GM19372 (cell line): ENCODE data around the gene CDHR4.
"Not testable (repeated sequence)": the region's sequence is repeated elsewhere in the genome, so short reads cannot be mapped to it uniquely, and the experiment has no call there.

Experiments used
- ATAC-seq: cut with Tn5 transposase; IDR thresholded peaks from one replicate; pipeline ENCODE4 v1.9.1; 2021; ENCODE audit warnings: mild to moderate bottlenecking, low read depth, moderate library complexity; ENCODE audit not compliant: unreplicated experiment

The CDHR4 gene, protein sequence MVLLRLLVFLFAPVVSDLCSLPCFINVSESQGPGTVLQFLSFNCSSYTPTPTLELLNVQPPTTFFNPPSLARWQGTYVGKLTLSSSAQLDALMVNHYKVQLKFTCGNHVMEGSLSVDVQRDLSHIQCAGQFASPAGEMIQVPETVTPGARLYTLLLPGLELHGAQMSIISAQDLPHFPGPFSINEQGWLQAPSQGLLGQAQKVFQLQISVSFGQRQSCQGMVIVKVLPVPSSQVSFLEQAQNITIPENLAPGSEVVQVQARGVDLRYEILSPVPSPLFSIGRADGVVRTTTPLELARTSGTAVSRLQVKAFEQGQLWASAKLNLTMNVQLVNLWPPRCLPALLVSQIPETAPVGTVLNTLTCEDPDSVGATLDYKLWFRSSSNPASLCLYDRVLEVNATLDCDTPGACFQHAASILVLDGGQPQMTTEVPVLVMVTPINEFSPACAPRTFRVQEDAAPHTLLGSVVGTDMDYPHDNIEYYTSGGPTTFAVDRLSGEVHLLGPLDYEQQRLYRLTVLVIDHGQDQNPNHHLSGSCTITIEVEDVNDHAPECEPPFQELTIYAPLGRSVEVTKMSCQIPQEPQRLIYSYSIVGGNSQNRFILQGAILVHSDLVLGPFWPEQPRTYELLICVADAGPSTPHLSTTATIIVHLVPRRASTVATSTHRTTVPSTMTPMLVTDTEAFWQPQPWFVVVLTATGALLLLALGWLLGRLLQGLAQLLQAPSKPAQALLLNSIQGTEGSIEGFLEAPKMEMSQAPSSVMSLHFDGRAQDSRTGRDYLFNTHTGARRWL

DNA sequence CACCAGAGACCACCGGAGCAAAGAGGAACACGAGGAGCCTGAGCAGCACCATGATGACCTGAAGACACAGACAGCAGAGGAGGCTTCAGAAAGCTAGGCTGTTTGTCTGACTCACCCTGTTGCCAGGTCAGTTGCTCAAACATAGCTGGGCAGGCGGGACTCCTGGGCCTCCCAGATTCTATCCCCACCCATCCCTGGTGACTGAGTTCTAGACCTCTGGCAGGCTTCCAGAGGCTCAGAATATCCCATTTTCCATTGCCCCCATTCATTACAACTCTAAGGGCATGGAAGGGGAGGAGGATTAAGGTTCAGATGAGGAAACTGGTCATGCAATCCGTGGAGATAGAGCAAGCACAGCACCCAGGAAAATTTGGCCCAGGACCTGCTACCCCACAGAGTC is at the start of gene CDHR4:
Gene CDHR4 (minus strand): TSS at position 113 of the 400 bp plus-strand sequence. CDS start 61 bp downstream, at position 52.
- no peak for ATAC-seq

DNA sequence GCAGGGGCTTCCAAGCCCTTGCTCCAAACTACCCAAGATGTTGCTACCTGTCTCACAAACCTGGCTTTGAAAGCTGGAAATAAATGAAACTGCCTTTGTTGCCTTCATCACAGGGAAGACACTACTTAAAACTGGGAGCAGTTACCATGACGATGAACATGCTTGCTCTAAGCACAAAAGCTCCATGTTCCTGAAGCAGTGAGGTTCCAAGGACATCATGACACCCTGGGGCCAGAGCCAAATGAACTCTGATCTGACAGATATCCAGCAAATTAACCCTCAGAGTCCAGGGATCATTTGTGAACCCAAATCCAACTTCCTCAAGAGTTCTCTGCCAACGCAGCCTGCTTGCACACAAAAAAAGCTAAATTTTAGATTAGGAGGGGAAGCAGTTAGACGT is 46.0 kb upstream of the CDHR4 start:
- no peak for ATAC-seq

DNA sequence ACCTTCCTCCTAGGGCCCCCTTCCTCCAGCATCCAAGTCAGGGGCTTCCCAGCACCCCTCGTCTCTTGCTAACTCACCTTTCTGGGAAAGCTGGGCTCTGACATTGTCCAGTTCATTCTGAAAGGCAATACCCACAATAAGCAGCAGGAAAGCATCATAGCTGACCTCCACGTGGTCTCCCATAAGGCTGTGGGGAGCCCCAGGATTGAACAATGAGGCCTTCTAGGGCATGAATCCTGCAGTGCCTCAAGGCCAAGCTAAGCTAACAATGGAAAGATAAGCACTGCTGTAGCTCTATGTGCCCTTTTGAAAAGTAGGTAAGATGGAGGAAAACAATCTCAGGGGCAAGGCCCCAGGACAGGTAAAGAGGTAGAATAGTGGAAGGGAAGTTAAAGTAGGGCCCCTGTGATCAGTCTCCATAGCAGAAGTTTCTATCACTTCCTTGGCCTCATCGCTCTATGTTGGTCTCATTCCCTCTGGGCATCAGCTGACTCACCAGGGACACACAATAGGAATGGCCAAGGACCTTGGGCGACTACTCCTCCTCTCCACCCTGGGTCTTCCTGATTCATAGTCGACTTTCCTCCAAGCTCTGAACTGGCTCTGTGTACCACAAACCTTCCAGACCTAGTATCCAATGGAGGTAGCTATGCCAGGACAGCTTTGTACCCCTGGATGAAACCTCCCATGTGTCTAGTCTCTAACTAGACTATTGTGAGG is 45.0 kb upstream of the CDHR4 start:
- no peak for ATAC-seq

DNA sequence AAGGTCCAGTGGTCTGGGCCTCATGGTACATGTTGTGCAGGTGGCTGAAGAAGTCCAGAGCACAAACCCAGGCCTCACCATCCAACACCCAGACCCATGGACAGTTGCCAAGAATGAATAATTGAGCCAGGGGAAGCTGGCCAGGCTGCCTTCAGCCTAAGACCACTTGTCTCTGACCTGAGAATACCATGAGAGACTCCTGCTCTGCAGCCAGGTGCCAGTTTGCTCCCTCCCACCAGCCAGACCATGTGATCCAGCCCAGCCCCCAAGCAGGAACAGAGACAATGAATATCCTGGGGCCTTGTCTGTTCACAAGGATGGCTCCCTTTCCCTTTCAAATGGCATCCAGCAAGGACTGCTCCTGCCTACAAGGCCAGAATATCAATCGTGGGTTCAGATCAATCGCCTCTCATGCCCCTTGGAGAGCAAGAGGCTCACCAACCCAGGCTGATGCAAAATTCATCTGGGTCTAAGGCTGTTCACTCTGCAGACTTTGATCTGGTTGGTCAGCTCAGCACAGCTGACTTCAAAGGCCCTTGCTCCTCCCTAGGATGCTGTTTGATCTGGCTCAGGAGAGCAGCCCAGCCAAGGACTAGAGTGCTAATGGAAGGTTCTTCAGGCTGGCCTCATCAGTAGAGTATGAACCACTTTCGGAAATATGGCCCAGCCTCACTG is 43.3 kb upstream of the CDHR4 start:
- ATAC-seq = no peak

DNA sequence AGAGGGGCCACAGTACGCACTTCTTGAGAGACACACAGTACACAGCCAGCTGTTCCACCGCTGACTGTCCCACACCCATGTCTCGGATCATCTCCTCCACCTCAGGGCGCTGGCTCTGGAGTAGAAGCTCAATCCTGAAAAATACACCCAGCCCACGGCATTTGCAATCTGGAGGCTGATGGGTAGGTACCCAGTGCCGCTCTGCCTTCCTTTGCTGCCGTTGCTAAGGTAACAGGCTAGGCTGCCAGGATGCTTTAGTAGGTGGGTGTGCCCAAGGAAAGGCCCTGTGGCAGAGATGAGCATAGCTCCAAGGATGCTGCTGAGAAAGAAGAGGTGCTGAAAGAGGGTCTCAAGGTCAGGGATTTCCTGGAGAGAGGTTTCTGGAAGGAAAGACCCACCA is 42.1 kb upstream of the CDHR4 start:
- ATAC-seq = no peak

DNA sequence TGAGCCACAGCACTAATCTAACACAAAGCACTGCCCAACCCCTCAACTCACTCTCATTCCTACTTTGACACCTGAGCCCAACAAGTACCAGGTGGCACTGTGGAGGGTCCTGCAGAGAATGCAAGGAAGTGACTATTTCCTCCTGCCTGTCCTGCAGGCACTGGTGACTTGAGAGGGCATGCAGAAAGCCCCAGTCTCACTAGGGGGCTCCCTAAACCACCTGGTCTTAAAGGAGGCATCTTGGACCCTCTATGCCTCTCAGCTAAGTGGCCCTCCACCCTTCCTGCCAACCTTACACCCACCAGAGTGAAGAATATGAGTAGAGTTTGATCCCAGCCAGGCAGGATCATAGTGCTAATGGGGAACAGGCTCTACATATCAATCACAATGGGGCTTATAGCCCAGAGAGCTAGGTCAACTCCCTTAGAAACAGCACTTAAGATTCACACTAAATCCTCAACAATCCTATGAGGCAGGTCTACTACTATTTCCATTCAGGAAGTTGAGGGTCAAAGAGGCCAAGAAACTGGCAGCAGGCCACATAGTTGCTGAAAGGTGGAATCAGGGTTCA is 41.5 kb upstream of the CDHR4 start:
- no peak for ATAC-seq

DNA sequence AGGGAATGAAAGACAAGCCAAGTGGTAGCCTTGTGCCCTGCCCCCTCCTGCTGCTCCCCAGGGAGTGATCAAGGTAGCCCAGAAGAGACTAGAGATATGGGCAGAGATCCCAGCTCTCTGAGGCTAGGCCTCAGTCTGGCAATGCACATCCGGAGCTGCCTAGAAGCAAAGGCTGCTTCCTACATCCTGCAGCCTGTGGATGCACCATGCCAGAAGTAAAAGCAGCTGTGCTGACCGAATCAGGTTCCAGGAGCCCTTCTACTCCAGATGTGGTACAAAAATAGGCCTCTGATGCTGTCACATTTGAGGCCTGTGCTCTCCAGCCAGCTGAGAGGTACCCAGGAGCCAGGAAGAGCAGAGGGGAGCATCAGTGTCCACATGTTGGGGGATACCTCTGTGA is 40.7 kb upstream of the CDHR4 start:
- no peak for ATAC-seq

DNA sequence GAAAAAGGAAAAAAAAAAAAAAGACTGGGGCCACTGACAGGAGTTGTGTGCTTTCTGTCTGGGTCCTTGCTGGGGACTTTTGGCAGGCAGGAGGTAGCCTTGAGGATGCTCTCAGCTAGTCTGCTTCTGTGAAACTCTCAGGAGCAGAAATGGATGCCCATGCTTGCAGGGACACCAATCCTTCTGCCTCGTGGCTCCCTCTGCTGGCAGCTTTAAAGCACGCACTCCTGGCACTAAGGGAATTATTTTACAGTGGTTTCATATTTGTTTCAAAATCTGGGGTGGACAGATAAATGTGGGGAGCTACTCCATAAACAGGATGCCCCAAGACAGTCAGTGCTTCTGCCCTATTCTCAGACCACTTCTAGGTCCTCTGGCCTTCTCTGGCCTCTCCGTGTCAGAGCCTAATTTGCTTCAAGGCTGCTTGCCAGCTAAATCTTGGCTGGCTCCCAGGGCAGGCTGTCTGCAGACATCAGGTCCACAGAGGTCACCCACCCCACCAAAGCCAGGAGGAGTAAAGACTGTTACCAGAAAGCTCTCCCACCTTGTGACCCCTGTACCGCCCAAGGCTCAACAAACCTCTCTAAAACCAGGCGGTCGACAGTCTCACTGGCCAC is 39.6 kb upstream of the CDHR4 start:
- ATAC-seq = no peak

DNA sequence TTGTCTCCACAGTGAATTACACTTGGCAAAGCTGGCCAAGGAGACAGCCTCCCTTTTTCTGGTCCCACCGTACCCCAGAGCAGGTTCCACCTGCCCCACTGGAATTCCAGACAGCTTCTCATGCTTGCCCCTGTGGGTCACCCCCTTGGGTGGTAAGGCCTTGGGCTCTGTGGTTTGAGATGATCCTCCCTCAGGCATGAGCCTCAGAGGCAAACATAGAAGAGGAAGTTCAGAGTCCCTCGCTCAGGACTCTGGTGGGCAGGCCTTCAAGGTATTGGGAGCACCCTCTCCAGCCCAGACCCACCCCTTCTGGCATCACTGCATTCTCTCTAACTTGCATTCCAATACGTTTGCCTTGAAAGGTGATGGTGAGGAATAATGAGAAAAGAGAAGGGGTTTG is 31.7 kb upstream of the CDHR4 start:
- ATAC-seq = no peak

DNA sequence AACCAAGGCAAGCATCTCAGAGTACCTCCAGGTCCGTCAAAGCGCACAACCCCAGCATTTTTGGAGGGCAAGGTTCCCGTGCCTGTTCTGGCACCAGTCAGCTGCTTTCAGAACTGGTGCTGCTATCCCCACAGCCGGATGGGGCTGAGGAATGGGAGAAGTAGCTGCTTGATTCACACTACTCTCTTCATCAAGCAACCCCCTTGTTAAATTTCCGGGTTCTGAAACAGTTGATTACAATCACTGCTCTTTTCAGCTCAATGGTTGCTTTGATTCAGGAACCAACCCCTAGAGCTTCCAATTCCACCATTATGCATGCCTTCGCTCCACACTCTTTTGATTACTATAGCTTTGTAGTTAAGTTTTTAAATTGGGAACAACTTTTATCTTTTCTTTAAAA is 26.3 kb upstream of the CDHR4 start:
- ATAC-seq = no peak

DNA sequence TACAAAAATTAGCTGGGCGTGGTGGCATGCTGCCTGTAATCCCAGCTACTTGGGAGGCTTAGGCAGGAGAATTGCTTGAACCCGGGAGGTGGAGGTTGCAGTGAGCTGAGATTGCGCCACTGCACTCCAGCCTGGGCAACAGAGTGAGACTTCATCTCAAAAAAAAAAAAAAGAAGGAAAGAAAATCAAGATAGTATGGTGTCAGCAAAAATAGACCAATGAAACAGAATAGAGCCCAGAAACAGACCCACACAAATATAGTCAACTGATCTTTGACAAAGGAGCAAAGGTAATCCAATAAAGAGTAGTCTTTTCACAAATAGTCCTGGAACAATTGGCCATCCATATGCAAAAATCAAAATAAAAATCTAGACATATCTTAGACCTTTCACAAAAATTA is 23.5 kb upstream of the CDHR4 start:
- ATAC-seq = not testable (repeated sequence)

DNA sequence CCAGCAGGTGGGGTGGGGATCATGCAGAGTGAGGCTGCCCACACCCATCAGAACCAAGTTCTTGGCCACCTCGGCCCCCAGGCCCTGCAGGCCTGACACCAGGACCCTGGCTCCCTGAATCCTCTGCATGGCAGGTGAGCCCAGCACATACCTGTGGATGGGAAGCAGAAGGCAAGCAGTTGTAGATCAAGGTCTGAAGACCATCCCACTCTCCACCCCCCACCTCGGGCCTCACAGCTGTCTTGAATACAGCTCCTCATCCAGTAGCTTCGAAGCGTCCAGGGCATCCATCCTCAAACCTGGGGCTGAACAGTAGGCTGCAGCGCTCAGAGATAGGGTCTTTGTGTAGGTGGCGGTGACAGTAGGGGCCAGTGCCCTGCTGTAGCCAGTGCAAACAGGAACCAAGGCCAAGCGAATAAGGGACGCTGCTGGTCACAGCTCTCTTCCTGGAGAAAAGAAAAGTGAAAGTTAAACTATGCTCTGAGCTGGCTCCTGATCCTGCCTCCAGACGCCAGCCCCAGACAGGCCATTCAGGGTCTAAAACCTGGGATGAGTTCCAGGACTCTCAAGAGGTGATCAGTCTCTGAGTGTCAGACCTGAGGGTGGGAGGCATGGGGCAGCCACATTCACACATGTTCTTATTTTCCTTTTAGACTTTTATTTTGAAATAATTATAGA is 14.0 kb upstream of the CDHR4 start, which contains the start of gene UBA7:
Gene UBA7 (minus strand): TSS at position 457 of the 678 bp plus-strand sequence. CDS start 166 bp downstream, at position 291.
- no peak for ATAC-seq

DNA sequence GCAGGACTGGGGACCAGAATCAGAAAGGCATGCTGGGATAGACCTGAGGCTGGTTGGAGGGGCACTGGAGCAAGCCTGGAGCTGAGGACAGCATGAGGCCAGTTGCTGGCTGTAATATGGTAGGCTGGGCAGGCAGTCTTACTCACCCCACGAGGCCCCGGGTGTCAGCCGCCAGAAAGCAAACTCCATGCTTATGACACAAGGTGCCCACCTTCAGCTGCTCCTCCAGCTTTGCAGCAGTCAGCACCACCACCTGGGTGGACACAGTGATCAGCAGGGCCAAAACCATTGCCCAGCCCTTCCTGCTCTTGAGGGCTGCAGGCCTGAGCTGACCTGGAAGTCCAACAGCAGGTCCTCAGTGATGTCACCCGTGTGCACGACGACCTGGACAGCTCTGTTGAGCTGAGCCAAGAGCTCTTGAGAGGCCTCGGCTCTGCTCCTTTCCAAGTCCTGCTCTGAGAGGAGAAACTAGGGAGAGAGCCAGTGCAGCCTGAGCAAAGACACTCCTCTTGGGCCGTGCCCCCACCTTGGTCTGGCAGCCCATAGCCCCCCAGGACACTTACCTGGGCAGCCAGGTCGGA is 13.3 kb upstream of the CDHR4 start:
- no peak for ATAC-seq

DNA sequence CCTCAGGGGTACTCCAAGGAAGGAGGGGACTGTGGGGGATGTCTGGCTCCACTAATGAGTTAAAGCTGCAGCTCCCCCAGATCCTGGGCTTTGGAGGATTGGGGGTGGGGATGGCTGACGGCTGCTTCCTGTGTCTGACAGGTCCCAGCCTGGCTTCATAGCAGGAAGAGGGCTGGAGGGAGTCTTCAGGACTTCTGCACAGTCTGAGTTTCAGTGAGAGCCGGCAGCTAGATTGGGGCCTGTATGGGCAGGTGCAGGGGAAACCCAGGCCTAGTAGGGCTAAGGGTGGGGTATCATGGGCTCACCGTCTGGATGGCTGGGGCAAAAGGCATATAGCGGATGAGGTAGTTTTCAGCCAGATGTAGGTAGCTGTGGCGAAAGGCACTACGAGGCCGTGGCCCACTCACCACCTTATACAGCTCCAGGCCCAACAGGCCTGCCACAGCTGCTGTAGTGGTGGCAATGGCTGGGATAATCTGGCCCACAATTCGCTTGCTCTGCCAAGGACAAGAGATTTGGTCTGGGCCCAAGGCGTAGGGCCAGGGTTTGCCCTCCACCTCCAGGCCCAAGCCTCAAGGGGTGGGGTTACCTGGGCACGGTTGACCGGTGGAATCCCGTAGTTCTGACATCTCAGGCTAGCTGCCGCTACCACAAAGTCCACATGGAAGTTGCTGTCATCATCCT is 7.9 kb upstream of the CDHR4 start:
- no peak for ATAC-seq

DNA sequence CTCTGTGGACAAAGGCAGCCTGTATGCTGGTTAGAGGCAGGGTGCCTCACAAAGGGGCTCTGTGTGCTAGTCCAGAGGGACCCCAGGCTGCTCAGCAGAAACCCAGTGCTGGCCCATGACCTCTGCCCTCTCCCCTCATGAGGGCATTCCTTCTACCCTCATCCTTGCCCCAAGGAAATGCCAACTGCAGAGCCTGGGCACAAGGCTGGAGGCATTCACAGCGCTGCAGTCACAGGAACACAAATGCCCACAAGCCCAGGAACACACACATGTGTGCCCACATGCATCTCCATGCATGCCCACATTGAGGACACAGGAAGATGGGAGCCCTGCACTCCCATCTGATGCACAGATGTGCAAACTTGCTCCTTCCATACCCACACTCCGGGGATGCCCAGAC is 7.2 kb upstream of the CDHR4 start:
- ATAC-seq = no peak

DNA sequence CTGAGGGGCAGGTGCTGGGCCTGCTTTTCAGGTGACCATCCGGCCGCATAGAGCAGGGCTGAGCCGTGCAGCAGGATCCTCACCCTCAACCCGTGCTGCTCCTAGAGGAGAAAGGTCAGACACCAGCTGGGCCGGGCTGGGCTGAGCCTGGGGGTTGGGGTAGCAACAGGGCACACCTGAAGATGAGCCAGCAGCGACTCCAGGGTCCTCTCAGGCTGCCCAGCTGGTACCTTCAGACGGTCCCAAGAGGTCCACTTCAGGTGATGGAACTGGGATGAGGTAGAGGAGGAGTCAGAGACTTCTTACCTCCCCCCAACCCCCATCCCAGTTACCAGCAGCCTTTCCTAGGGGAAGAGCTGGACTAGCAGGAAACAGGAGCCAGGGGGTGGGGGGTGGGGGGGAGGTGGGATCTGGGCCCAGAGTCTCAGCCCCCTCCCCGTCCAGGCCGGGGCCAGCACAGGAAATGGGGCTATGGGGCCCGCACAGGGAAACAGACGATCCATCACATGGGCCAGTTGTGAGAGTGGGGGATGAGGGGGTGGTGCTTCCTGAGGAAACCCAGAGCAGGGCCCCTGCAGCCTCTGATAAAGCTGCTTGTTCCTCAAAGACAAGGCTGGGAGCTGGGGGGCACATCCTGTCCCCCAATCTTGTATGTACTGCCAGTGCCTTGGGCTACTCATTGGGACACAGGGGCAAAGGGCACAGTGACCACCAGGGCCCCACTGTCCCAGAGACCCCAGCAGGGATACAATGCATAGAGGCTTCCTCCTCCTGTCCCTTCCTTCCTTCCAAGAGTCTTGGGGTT is 6.4 kb upstream of the CDHR4 start:
- no peak for ATAC-seq

DNA sequence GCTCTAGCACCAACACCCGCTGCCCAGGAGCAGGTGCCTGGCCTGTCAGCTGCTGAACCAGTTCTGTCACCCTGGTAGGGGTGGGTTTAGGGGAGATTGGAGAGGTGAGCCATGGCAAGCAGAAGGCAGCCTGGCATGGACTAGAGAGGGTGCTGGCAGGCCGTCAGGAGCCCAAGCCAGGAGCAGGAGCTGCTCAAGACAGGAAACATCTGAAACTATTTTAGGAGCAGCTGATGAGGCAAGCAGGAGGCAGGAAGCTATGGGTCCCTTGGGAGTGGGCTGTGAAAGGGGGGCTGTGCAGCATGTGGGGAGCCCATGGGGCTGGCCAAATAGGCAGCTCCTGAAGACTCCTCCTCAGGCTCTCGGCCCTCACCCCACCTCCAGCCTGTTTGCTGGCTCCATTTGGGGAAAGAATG is 5.7 kb upstream of the CDHR4 start:
- ATAC-seq = no peak
